Tibial nerve (tissue), 4 donors: ENCODE data around the gene MDK. TPM values are rescaled to one million over a fixed set of nuclear protein-coding genes. Genes with fewer than 3 reads are reported as not detected.

Source experiments
- DNase-seq, 2 donors: peaks; one replicate each; pipeline ENCODE4 v3.0.0-alpha.2; 2019; ENCODE audit warnings: low spot score in 2 of 2
- H3K27ac ChIP-seq, 4 donors: fragments of 200-600 bp; sonication (generic) in 3 of 4; one replicate each; pipeline ENCODE4 v1.5.1; 2017 to 2019; ENCODE audit warnings: mild to moderate bottlenecking in 1 of 4
- H3K27me3 ChIP-seq, 2 donors: fragments of 200-600 bp; sonication (generic) in 1 of 2; one replicate each; pipeline versions ENCODE4 v1.5.1 to v1.6.0; 2017 to 2019
- H3K36me3 ChIP-seq, 3 donors: fragments of 200-600 bp; sonication (generic); one replicate each; pipeline ENCODE4 v1.5.1; 2018 to 2019
- H3K4me1 ChIP-seq, 4 donors: fragments of 200-600 bp; sonication (generic) in 3 of 4; one replicate each; pipeline ENCODE4 v1.5.1; 2017 to 2019
- H3K4me3 ChIP-seq, 4 donors: fragments of 200-600 bp; sonication (generic) in 3 of 4; one replicate each; pipeline ENCODE4 v1.5.1; 2017 to 2019; ENCODE audit warnings: mild to moderate bottlenecking in 1 of 4, moderate library complexity in 1 of 4
- H3K9me3 ChIP-seq, 4 donors: fragments of 200-600 bp; sonication (generic) in 3 of 4; one replicate each; pipeline ENCODE4 v1.5.1; 2017 to 2019
- CTCF ChIP-seq, 5 experiments: fragments of 200-600 bp in 3 of 5; fragments of 450-650 bp in 2 of 5; sonication (generic) in 3 of 5; IDR thresholded peaks; one replicate each; pipeline ENCODE4 v1.5.1; 2016 to 2019; ENCODE audit warnings: antibody characterized with exemption in 5 of 5, mild to moderate bottlenecking in 3 of 5, moderate library complexity in 2 of 5
- EP300 ChIP-seq, 2 donors: sonication (generic); formaldehyde crosslinking; IDR thresholded peaks; one replicate each; pipeline ENCODE4 v1.6.1; 2017; ENCODE audit warnings: antibody characterized with exemption in 2 of 2, mild to moderate bottlenecking in 1 of 2
- POLR2A ChIP-seq, 2 donors: fragments of 450-650 bp; IDR thresholded peaks; one replicate each; pipeline ENCODE4 v1.6.1; 2017; ENCODE audit warnings: antibody characterized with exemption in 2 of 2, mild to moderate bottlenecking in 2 of 2, moderate library complexity in 2 of 2
- WGBS, 2 donors: methylation state at CpG; one replicate each; pipeline ENCODE4 v1.1.5; 2018; 5-methylcytosine and 5-hydroxymethylcytosine counted together
- total RNA-seq, 4 donors: library from RNA; depleted of rRNA; stranded (reverse); fragments of >200 nt; gene quantifications; one replicate each; pipeline ENCODE4 v1.1.0, GENCODE V29; 2016

MDK gene
- total RNA-seq = 100 to 1,000 TPM in 1 of 4 donors, 10 to 100 TPM in 3; 48.1 to 107 (median 57.3) TPM

GRCh38 chr11:46381048-46381818 is at the start of gene MDK:
Gene MDK (plus strand): TSS chr11:46381669. CDS start chr11:46382058, 389 bp downstream.
- no peaks in the 10 kb centered on the region for H3K9me3 ChIP-seq
- H3K27me3 ChIP-seq = peaks cover 0 to 13% of the 10 kb centered on the region in 2 donors
- H3K4me3 ChIP-seq = peak within 1 kb of the TSS; percentile 57 to 79 (median 68)
- H3K4me1 ChIP-seq = peaks cover 0 to 35% (median 16%) of the 10 kb centered on the region in 4 donors
- 1% methylated on average over 21 to 30 of the region's 96 CpGs for WGBS, 2 donors
- TF ChIP-seq POLR2A (IDR thresholded peaks at IDR 0.05) (no peak), CTCF (IDR thresholded peaks at IDR 0.05) (no peak)
- peaks cover 0 to 26% (median 2%) of the 10 kb centered on the region in 3 donors for H3K36me3 ChIP-seq
- DNase-seq = no peak
- H3K27ac ChIP-seq = peak within 1 kb of the TSS; percentile 70 to 97 (median 90)

GRCh38 chr11:46332093-46332567 is 49.3 kb upstream of the MDK start:
- Histone ChIP-seq H3K27ac (no peak overlapping the region), H3K4me3 (peak overlapping the region; percentile 5 to 49 (median 34)), H3K9me3 (no peaks in the 10 kb centered on the region), H3K4me1 (peaks cover 0 to 29% (median 10%) of the 10 kb centered on the region in 4 donors), H3K27me3 (peaks cover 0 to 78% of the 10 kb centered on the region in 2 donors), H3K36me3 (no peaks in the 10 kb centered on the region)
- TF ChIP-seq EP300 (IDR thresholded peaks at IDR 0.05) = no peak
- no peak for TF ChIP-seq CTCF (IDR thresholded peaks at IDR 0.05)
- no peak for TF ChIP-seq POLR2A (IDR thresholded peaks at IDR 0.05)
- 16 to 20% methylated on average over 7 to 8 of the region's 8 CpGs for WGBS, 2 donors
- no peak for DNase-seq

DNA sequence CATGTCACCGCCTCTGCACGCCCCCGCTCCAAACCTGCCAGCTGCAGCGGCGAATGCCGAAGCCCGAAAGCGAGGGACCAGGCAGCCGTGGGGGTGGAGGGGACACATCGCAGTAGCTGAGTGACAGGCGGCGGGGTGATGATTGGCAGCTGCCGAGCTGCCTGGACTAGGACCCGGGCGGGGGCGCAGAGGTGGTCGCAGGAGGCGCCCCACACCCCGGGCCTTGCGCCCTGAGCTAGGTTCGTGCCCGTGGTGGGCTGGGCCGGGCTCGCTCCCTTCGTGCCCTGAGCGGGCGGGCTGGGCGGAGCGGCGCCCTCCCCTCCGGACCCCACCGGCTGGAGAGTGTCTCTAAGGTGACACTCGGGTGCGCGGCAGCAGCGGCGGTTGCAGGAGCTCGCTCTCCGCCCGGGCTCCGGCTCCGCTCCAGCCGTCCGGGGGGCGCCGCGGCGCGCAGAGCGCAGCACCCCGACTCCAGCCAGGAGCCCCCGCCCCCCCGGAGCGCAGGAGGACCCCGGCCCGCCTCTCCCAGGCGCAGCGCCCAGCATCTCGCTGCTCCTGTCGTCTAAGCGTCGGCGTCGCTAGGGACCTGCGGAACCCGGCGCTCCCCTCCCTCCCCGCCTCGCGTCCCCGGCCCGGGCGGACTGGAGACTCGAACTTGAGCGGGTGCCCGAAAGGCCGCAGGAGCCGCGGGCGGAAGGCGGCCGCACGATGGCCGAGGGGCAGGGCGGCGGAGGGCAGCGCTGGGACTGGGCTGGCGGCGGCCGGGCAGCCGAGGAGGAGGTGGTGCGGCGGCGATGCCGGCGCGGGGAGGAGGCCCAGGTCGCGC is 48.7 kb upstream of the MDK start:
- no peak for DNase-seq
- WGBS, 2 donors = 3% methylated on average over 45 to 72 of the region's 99 CpGs
- no peaks in the 10 kb centered on the region for H3K36me3 ChIP-seq

DNA sequence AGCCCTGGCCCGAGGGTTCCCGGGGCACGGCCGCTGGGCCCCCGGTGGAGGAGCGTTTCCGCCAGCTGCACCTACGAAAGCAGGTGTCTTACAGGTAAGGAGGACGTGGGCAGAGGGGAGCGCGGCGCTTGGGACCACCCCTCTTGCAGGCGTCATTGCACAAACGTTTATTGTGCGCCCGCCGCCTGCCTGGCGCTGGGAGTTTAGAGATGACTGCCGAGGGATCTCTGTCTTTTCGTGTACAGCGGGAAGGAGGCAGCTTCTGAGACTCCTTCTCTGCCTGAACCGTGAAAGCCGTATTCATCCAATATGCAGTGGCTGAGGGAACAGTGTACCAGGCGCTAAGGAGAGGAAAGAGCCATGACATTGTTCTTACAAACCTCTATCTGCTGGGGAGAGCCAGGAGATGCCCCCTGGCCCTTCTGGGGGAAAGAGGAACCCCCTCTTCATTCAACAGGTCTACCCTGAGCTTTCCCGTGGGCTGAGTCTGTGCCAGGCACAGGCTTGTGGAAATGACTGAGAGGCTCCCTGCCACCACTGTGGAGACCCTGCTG is 48.0 kb upstream of the MDK start:
- Histone ChIP-seq H3K36me3 (no peaks in the 10 kb centered on the region), H3K4me1 (peaks cover 0 to 29% (median 10%) of the 10 kb centered on the region in 4 donors), H3K27ac (no peak overlapping the region), H3K4me3 (peak overlapping the region in 3 of 4 donors; percentile 5 to 49 (median 42)), H3K9me3 (no peaks in the 10 kb centered on the region), H3K27me3 (peaks cover 0 to 71% of the 10 kb centered on the region in 2 donors)
- 9 to 51% methylated on average over 5 to 20 of the region's 25 CpGs for WGBS, 2 donors
- TF ChIP-seq CTCF (IDR thresholded peaks at IDR 0.05) (no peak), POLR2A (IDR thresholded peaks at IDR 0.05) (no peak), EP300 (IDR thresholded peaks at IDR 0.05) (no peak)
- no peak for DNase-seq

More for the DNA sequence above, 48.7 kb upstream of the MDK start:
- Histone ChIP-seq H3K9me3 (no peaks in the 10 kb centered on the region), H3K4me1 (peaks cover 0 to 29% (median 10%) of the 10 kb centered on the region in 4 donors), H3K27me3 (peaks cover 0 to 75% of the 10 kb centered on the region in 2 donors), H3K4me3 (peak overlapping the region; percentile 5 to 49 (median 34)), H3K27ac (no peak overlapping the region)
- no peak for TF ChIP-seq CTCF (IDR thresholded peaks at IDR 0.05)
- no peak for TF ChIP-seq POLR2A (IDR thresholded peaks at IDR 0.05)
- TF ChIP-seq EP300 (IDR thresholded peaks at IDR 0.05) = no peak
